Measurements from ENCODE around the gene PRR33. TPM values are rescaled to one million over a fixed set of nuclear protein-coding genes. Genes with fewer than 3 reads are reported as not detected.

PRR33 gene
- polyA plus RNA-seq, 1 donor, result 0.08 TPM

GRCh38 chr11:1917523-1918435, 26.1 kb upstream of the PRR33 start:
- DNase-seq, result no peak

- DNase-seq, result no peak
These were observed 25.4 kb upstream of the PRR33 start for GRCh38 chr11:1916986-1917522.

- no peak for DNase-seq
These were observed 24.7 kb upstream of the PRR33 start for GRCh38 chr11:1916132-1916985.

GRCh38 chr11:1915795-1916131, 24.1 kb upstream of the PRR33 start:
- no peak for DNase-seq

GRCh38 chr11:1913271-1914060, 21.8 kb upstream of the PRR33 start:
- no peak for DNase-seq

- no peak for DNase-seq
These were observed 20.7 kb upstream of the PRR33 start for GRCh38 chr11:1912289-1912878.

- DNase-seq, result no peak
These were observed 17.8 kb upstream of the PRR33 start for GRCh38 chr11:1909524-1909923.

- no peak for DNase-seq
These were observed 16.9 kb upstream of the PRR33 start for GRCh38 chr11:1908618-1909017.

- no peak for DNase-seq
These were observed 15.1 kb upstream of the PRR33 start for GRCh38 chr11:1906611-1907423.

- no peak for DNase-seq
These were observed 14.5 kb upstream of the PRR33 start for GRCh38 chr11:1906181-1906580.

- no peak for DNase-seq
These were observed 8.0 kb upstream of the PRR33 start for GRCh38 chr11:1899686-1900085.

- no peak for DNase-seq
These were observed 7.4 kb upstream of the PRR33 start for GRCh38 chr11:1899090-1899489.

GRCh38 chr11:1896923-1897322, 5.2 kb upstream of the PRR33 start:
- no peak for DNase-seq

GRCh38 chr11:1896468-1896867, 4.8 kb upstream of the PRR33 start:
- no peak for DNase-seq

GRCh38 chr11:1894759-1895158, 3.1 kb upstream of the PRR33 start:
- no peak for DNase-seq

GRCh38 chr11:1893581-1894359, 2.1 kb upstream of the PRR33 start:
- DNase-seq, result no peak

GRCh38 chr11:1892558-1892957, 863 bp upstream of the PRR33 start:
- no peak for DNase-seq

GRCh38 chr11:1892116-1892515, 421 bp upstream of the PRR33 start:
- no peak for DNase-seq

- DNase-seq, result no peak
These were observed 552 bp downstream of the PRR33 start for GRCh38 chr11:1890856-1891830.
